ENCODE measurements around the gene KPNA1. TPM values are rescaled to one million over a fixed set of nuclear protein-coding genes. Genes with fewer than 3 reads are reported as not detected.

Gene KPNA1
- total and polyA plus RNA-seq, 2 of the 13 experiments (the other 11 are each of a cell fraction or from before 2014, with no cell fraction given): 15.4 to 30.0 TPM

- peak; percentile 96 for TF ChIP-seq UBTF (CRISPR knock-in tag; IDR thresholded peaks at IDR 0.05)
- TF ChIP-seq HMG20A (CRISPR knock-in tag; IDR thresholded peaks at IDR 0.05; ENCODE audit: borderline replicate concordance): peak; percentile 60; the same call in 1 of the 2 replicates
- TF ChIP-seq RNF219 (CRISPR knock-in tag; IDR thresholded peaks at IDR 0.05): no peak
- TF ChIP-seq ZNF670 (CRISPR knock-in tag; IDR thresholded peaks at IDR 0.05; ENCODE audit: borderline replicate concordance): peak; percentile 27; the same call in 1 of the 2 replicates
- peak; percentile 55 for TF ChIP-seq ZNF629 (CRISPR knock-in tag; conservative IDR thresholded peaks at IDR 0.05)
- peak; percentile 79; the same call in 1 of the 2 replicates for TF ChIP-seq PRDM10 (CRISPR knock-in tag; IDR thresholded peaks at IDR 0.05; ENCODE audit: low read depth)
- peak; percentile 45; the same call in 1 of the 2 replicates for TF ChIP-seq RFX5 (IDR thresholded peaks at IDR 0.05; ENCODE audit: low read depth, low read length)
- TF ChIP-seq TCF7 (IDR thresholded peaks at IDR 0.05; ENCODE audit: low read depth): no peak
- 0 out of 2 replicates have a peak, but pooled peaks have one; percentile 60 for TF ChIP-seq GZF1 (CRISPR knock-in tag; IDR thresholded peaks at IDR 0.05)
- TF ChIP-seq DDIT3 (CRISPR knock-in tag; IDR thresholded peaks at IDR 0.05): no peak
- no peak for TF ChIP-seq HNRNPH1 (optimal IDR thresholded peaks at IDR 0.05; ENCODE audit: low read depth, low read length)
- TF ChIP-seq DRAP1 (CRISPR knock-in tag; IDR thresholded peaks at IDR 0.05): peak; percentile 95
- TF ChIP-seq SRSF9 (IDR thresholded peaks at IDR 0.05; ENCODE audit: borderline replicate concordance, insufficient read depth, low read depth, low read length, poor library complexity, severe bottlenecking): no peak
- peak; percentile 90 for TF ChIP-seq ZNF800 (CRISPR knock-in tag; IDR thresholded peaks at IDR 0.05)
- TF ChIP-seq BORCS8-MEF2B (CRISPR knock-in tag; IDR thresholded peaks at IDR 0.05): peak; percentile 97
- TF ChIP-seq MAF1 (CRISPR knock-in tag; IDR thresholded peaks at IDR 0.05; ENCODE audit: borderline replicate concordance): 0 out of 2 replicates have a peak, but pooled peaks have one; percentile 89
Observed at GRCh38 chr3:122383771-122384697, 130.7 kb downstream of the KPNA1 start, which contains the start of gene FAM162A (continued).

Measured in HepG2 (cell line).